H1 (cell line): ENCODE measurements around the gene KLHDC8A. TPM values are rescaled to one million over a fixed set of nuclear protein-coding genes. Genes with fewer than 3 reads are reported as not detected.

Source experiments
- CTCF ChIA-PET: fragments of 300-600 bp; sonication (Branson Sonifier 250); formaldehyde crosslinking; loops from one replicate; lab custom pipeline; 2021; ENCODE audit not compliant: partially characterized antibody; lab: Charles Lee
- POLR2A ChIA-PET: fragments of 300-600 bp; sonication (Branson Sonifier 250); formaldehyde crosslinking; loops from one replicate; lab custom pipeline; 2021; ENCODE audit warnings: inconsistent platforms; ENCODE audit not compliant: partially characterized antibody; lab: Charles Lee
- DNase-seq, 2 experiments: peaks; one replicate each; pipeline versions ENCODE4 v3.0.0 to v3.0.0-alpha.2; 2010 to 2022; ENCODE audit warnings: low spot score in 2 of 2, low read depth in 1 of 2, mixed read lengths in 1 of 2
- FAIRE-seq: peaks from 2 replicates; lab custom pipeline; 2011; peaks lifted over from hg19 to GRCh38; lab: Jason Lieb, UNC
- H2AFZ ChIP-seq: 2 replicates; pipeline ENCODE4 v1.8.1; 2012; ENCODE audit warnings: low read length, inconsistent platforms
- H2AK5ac ChIP-seq: 2 replicates; pipeline ENCODE4 v1.6.1; 2013; ENCODE audit warnings: low read depth, low read length
- H2BK120ac ChIP-seq: replicated peaks from 2 replicates; pipeline ENCODE3; 2013; ENCODE audit warnings: low read depth, low read length, inconsistent platforms
- H2BK12ac ChIP-seq: 2 replicates; pipeline ENCODE4 v1.6.1; 2013; ENCODE audit warnings: low read depth, low read length
- H2BK15ac ChIP-seq: 2 replicates; pipeline ENCODE4 v1.6.1; 2013; ENCODE audit warnings: low read length
- H2BK20ac ChIP-seq: 2 replicates; pipeline ENCODE4 v1.6.1; 2013; ENCODE audit warnings: low read length
- H2BK5ac ChIP-seq: 2 replicates; pipeline ENCODE4 v1.6.1; 2013; ENCODE audit warnings: low read depth, low read length
- H3K14ac ChIP-seq: 2 replicates; pipeline ENCODE4 v1.6.1; 2013; ENCODE audit warnings: inconsistent platforms; ENCODE audit not compliant: insufficient read length
- H3K18ac ChIP-seq: 2 replicates; pipeline ENCODE4 v1.6.1; 2013; ENCODE audit warnings: low read length; ENCODE audit errors: extremely low read depth
- H3K23ac ChIP-seq: 2 replicates; pipeline ENCODE4 v1.6.1; 2013; ENCODE audit warnings: inconsistent platforms; ENCODE audit not compliant: insufficient read length
- H3K23me2 ChIP-seq: 2 replicates; pipeline ENCODE4 v1.6.1; 2013; ENCODE audit warnings: low read depth, low read length
- H3K27ac ChIP-seq: 2 replicates; pipeline ENCODE4 v1.6.1; 2011; ENCODE audit warnings: low read depth, low read length, inconsistent platforms
- H3K27me3 ChIP-seq, 4 experiments: replicated peaks in 1 of 4; 1 replicate in 1 of 4; 2 replicates in 3 of 4; pipeline versions ENCODE4 v1.6.1 to v1.8.1; 2011 to 2013; ENCODE audit warnings: low read length in 3 of 4, mild to moderate bottlenecking in 3 of 4, inconsistent platforms in 2 of 4, mixed read lengths in 2 of 4, moderate library complexity in 1 of 4; ENCODE audit not compliant: control insufficient read depth in 3 of 4, insufficient read depth in 3 of 4; ENCODE audit errors: extremely low read depth in 1 of 4
- H3K36me3 ChIP-seq, 4 experiments: 2 replicates each; pipeline versions ENCODE4 v1.6.1 to v1.8.1; 2011 to 2013; ENCODE audit warnings: mild to moderate bottlenecking in 4 of 4, low read length in 3 of 4, moderate library complexity in 2 of 4, control low read depth in 1 of 4, inconsistent platforms in 1 of 4; ENCODE audit not compliant: insufficient read depth in 4 of 4, control insufficient read depth in 2 of 4
- H3K4ac ChIP-seq: replicated peaks from 2 replicates; pipeline ENCODE3; 2013; ENCODE audit warnings: low read length, low read depth, mixed read lengths, inconsistent platforms; ENCODE audit not compliant: insufficient read length
- H3K4me1 ChIP-seq, 4 experiments: replicated peaks in 1 of 4; 1 replicate in 1 of 4; 2 replicates in 3 of 4; pipeline versions ENCODE4 v1.6.1 to v1.8.1; 2011 to 2013; ENCODE audit warnings: low read length in 3 of 4, inconsistent platforms in 2 of 4, mixed read lengths in 1 of 4; ENCODE audit not compliant: insufficient read depth in 4 of 4, control insufficient read depth in 3 of 4
- H3K4me2 ChIP-seq, 2 experiments: 2 replicates each; pipeline versions ENCODE4 v1.6.1 to v1.8.1; 2011 to 2013; ENCODE audit warnings: low read depth in 2 of 2, low read length in 2 of 2, control low read depth in 1 of 2, inconsistent platforms in 1 of 2, mild to moderate bottlenecking in 1 of 2; ENCODE audit not compliant: insufficient read depth in 1 of 2
- H3K4me3 ChIP-seq, 4 experiments: fragments of 200-600, 300-600 bp in 1 of 4; sonication (generic), shearing (Covaris generic), sonication (Bioruptor Twin) in 1 of 4; 2 replicates each; pipeline versions ENCODE4 v1.5.1 to v1.8.1; 2011 to 2016; ENCODE audit warnings: low read length in 4 of 4, low read depth in 3 of 4, control low read depth in 2 of 4, inconsistent platforms in 2 of 4, mild to moderate bottlenecking in 2 of 4, mixed read lengths in 1 of 4, moderate library complexity in 1 of 4; ENCODE audit not compliant: insufficient read depth in 2 of 4; ENCODE audit errors: extremely low read depth in 1 of 4
- H3K56ac ChIP-seq: replicated peaks from 2 replicates; pipeline ENCODE3; 2013; ENCODE audit warnings: low read depth, mild to moderate bottlenecking, mixed read lengths, low read length, inconsistent platforms; ENCODE audit not compliant: insufficient read length
- H3K79me1 ChIP-seq: 2 replicates; pipeline ENCODE4 v1.6.1; 2013; ENCODE audit warnings: low read depth, low read length, control low read depth
- H3K79me2 ChIP-seq, 2 experiments: 2 replicates each; pipeline versions ENCODE4 v1.6.1 to v1.8.1; 2012 to 2013; ENCODE audit warnings: low read length in 2 of 2, mild to moderate bottlenecking in 2 of 2, inconsistent platforms in 1 of 2; ENCODE audit not compliant: insufficient read depth in 2 of 2, control insufficient read depth in 1 of 2
- H3K9ac ChIP-seq, 4 experiments: replicated peaks in 1 of 4; 1 replicate in 1 of 4; 2 replicates in 3 of 4; pipeline versions ENCODE4 v1.6.1 to v1.8.1; 2011 to 2013; ENCODE audit warnings: low read depth in 3 of 4, low read length in 3 of 4, control low read depth in 2 of 4, mild to moderate bottlenecking in 2 of 4, moderate library complexity in 2 of 4, inconsistent platforms in 1 of 4; ENCODE audit errors: extremely low read depth in 1 of 4
- H3K9me3 ChIP-seq, 2 experiments: 2 replicates each; pipeline versions ENCODE4 v1.6.1 to v1.8.1; 2012 to 2013; ENCODE audit warnings: mild to moderate bottlenecking in 2 of 2, moderate library complexity in 2 of 2, control low read depth in 1 of 2, inconsistent platforms in 1 of 2, low read depth in 1 of 2, low read length in 1 of 2, mixed read lengths in 1 of 2; ENCODE audit not compliant: insufficient read depth in 2 of 2
- H4K20me1 ChIP-seq, 2 experiments: replicated peaks in 1 of 2; 2 replicates each; pipeline versions ENCODE3 to v1.8.1; 2011 to 2013; ENCODE audit warnings: inconsistent platforms in 2 of 2, low read length in 2 of 2, mild to moderate bottlenecking in 1 of 2; ENCODE audit not compliant: insufficient read depth in 2 of 2, control insufficient read depth in 1 of 2
- H4K5ac ChIP-seq: 2 replicates; pipeline ENCODE4 v1.6.1; 2013; ENCODE audit warnings: low read length, low read depth, mixed read lengths, inconsistent platforms; ENCODE audit not compliant: insufficient read length
- H4K8ac ChIP-seq: 2 replicates; pipeline ENCODE4 v1.8.0; 2013; ENCODE audit warnings: mild to moderate bottlenecking, moderate library complexity, low read length, inconsistent platforms; ENCODE audit not compliant: insufficient read depth; ENCODE audit errors: extremely low read depth
- H4K91ac ChIP-seq: replicated peaks from 2 replicates; pipeline ENCODE3; 2013; ENCODE audit warnings: low read length, mixed read lengths, inconsistent platforms; ENCODE audit not compliant: insufficient read length
- BACH1 ChIP-seq: IDR thresholded peaks from 2 replicates; pipeline ENCODE4 v1.6.1; 2012; ENCODE audit warnings: low read length, improper control_type of control experiment
- BCL11A ChIP-seq, 2 experiments: IDR thresholded peaks; one replicate each; pipeline ENCODE4 v1.6.1; 2011; ENCODE audit warnings: low read depth in 2 of 2, low read length in 2 of 2, mild to moderate bottlenecking in 2 of 2
- CTCF ChIP-seq, 3 experiments: IDR thresholded peaks; 1 replicate in 2 of 3; 2 replicates in 1 of 3; pipeline versions ENCODE4 v1.5.1 to v1.6.1; 2011; ENCODE audit warnings: low read length in 3 of 3, mild to moderate bottlenecking in 3 of 3, inconsistent platforms in 2 of 3, low read depth in 1 of 3, moderate library complexity in 1 of 3; ENCODE audit not compliant: insufficient read depth in 1 of 3; ENCODE audit errors: control extremely low read depth in 1 of 3
- MAFK ChIP-seq: IDR thresholded peaks from 2 replicates; pipeline ENCODE4 v1.6.1; 2012; ENCODE audit warnings: low read depth, mild to moderate bottlenecking, improper control_type of control experiment, low read length
- NRF1 ChIP-seq: IDR thresholded peaks from 2 replicates; pipeline ENCODE4 v1.6.1; 2011; ENCODE audit warnings: mild to moderate bottlenecking, low read depth, low read length, improper control_type of control experiment
- RAD21 ChIP-seq, 2 experiments: IDR thresholded peaks in 1 of 2; conservative IDR thresholded peaks in 1 of 2; 2 replicates each; pipeline ENCODE4 v1.6.1; 2011; ENCODE audit warnings: low read depth in 2 of 2, low read length in 2 of 2, improper control_type of control experiment in 1 of 2, inconsistent platforms in 1 of 2, mild to moderate bottlenecking in 1 of 2, moderate library complexity in 1 of 2
- SAP30 ChIP-seq: fragments of 300-600 bp; sonication (generic); IDR thresholded peaks from 2 replicates; pipeline ENCODE4 v1.7.1; 2012; ENCODE audit warnings: low read length, moderate library complexity, mild to moderate bottlenecking, inconsistent platforms; ENCODE audit not compliant: insufficient read depth, insufficient replicate concordance
- SRF ChIP-seq: IDR thresholded peaks from 2 replicates; pipeline ENCODE4 v1.6.1; 2011; ENCODE audit warnings: mild to moderate bottlenecking, low read depth, low read length, moderate library complexity
- USF2 ChIP-seq: IDR thresholded peaks from 2 replicates; pipeline ENCODE4 v1.6.1; 2011; ENCODE audit warnings: low read length, improper control_type of control experiment
- WGBS, 2 experiments: shearing (Covaris generic) in 1 of 2; methylation state at CpG; one replicate each; pipeline versions ENCODE4 v1.1.6 to v1.1.7; 2013 to 2015; ENCODE audit warnings: low lambda C conversion rate in 2 of 2, mixed read lengths in 2 of 2, inconsistent platforms in 1 of 2, low coverage in 1 of 2, missing lambda C conversion rate in 1 of 2; ENCODE audit not compliant: insufficient replicate concordance in 2 of 2, insufficient coverage in 1 of 2, insufficient read length in 1 of 2; ENCODE audit errors: extremely low coverage in 1 of 2, missing lambda C conversion rate in 1 of 2; 5-methylcytosine and 5-hydroxymethylcytosine counted together
- polyA plus RNA-seq, 7 experiments: library from polyadenylated mRNA; depleted of rRNA in 3 of 7; stranded (reverse) in 5 of 7; unstranded in 2 of 7; fragments of >200 nt in 5 of 7; fragments of 200-250 nt in 2 of 7; gene quantifications; 1 replicate in 5 of 7; 2 replicates in 1 of 7; 4 replicates in 1 of 7; pipeline versions ENCODE4 v1.2.1 to v1.2.3, GENCODE V29; 2011 to 2013; ENCODE audit warnings: missing spikeins in 2 of 7, mixed read lengths in 2 of 7
- total RNA-seq: library from RNA; stranded (reverse); fragmentation: NEBNext Ultra II Directional; extraction: Animal tissue kit (Norgen Biotek cat#: 25700); gene quantifications from 2 replicates; pipeline ENCODE4 v1.2.1, GENCODE V29; 2021

KLHDC8A gene
- total and polyA plus RNA-seq, 2 of the 8 experiments (the other 6 are each of a cell fraction or from before 2014, with no cell fraction given): 1.9 to 3.4 TPM

GRCh38 chr1:205287076-205287475 is 69.6 kb downstream of the KLHDC8A start:
- H3K14ac ChIP-seq: no peak overlapping the region
- WGBS, 2 experiments: 94% methylated on average over 3 of the region's 3 CpGs; no CpG with 5 or more reads in 1 of the 2 experiments
- H2BK12ac ChIP-seq: peak overlapping the region; percentile 86; the same call in 1 of the 2 replicates
- H3K79me1 ChIP-seq: no peaks in the 10 kb centered on the region
- no peaks in the 10 kb centered on the region for H3K79me2 ChIP-seq
- no peaks in the 10 kb centered on the region for H3K9me3 ChIP-seq
- H3K56ac ChIP-seq: no peak overlapping the region
- no peak overlapping the region for H2BK120ac ChIP-seq
- peak overlapping the region; percentile 63 for H4K91ac ChIP-seq
- H3K4me2 ChIP-seq: no peak overlapping the region
- H3K23me2 ChIP-seq: no peaks in the 10 kb centered on the region
- H2BK5ac ChIP-seq: peak overlapping the region; percentile 66; the same call in 1 of the 2 replicates
- H3K4ac ChIP-seq: no peak overlapping the region
- H3K27me3 ChIP-seq: no peaks in the 10 kb centered on the region; a peak in 1 of 7 replicates
- CTCF ChIA-PET: interaction anchor here (1.0 to 42.6 kb wide), 5 partner anchors 12 to 80 kb away, joined by 3 to 2424 read pairs (median 12); partner anchors contain the start of genes KLHDC8A and NUAK2
- H2BK15ac ChIP-seq: 0 out of 2 replicates have a peak overlapping the region, but pooled peaks have one; percentile 76
- H4K5ac ChIP-seq: no peak overlapping the region
- peak overlapping the region; percentile 26; the same call in 1 of the 2 replicates for H2AK5ac ChIP-seq
- peak overlapping the region; percentile 84; the same call in 1 of the 2 replicates for H2BK20ac ChIP-seq
- FAIRE-seq (no peak), DNase-seq (no peak)
- H3K36me3 ChIP-seq: no peaks in the 10 kb centered on the region
- H3K4me1 ChIP-seq: peaks cover 9 to 26% (median 18%) of the 10 kb centered on the region in 4 experiments
- no peak overlapping the region for H3K23ac ChIP-seq
- POLR2A ChIA-PET: interaction anchor here (0.8 to 2.7 kb wide), 6 partner anchors 10 to 72 kb away, joined by 3 to 10 read pairs (median 6); no protein-coding TSS in a partner anchor
- H3K9ac ChIP-seq: no peak overlapping the region
- no peak overlapping the region for H3K4me3 ChIP-seq
- no peaks in the 10 kb centered on the region for H4K20me1 ChIP-seq
- 0 out of 2 replicates have a peak overlapping the region, but pooled peaks have one; percentile 62 for H3K18ac ChIP-seq
- H3K27ac ChIP-seq: no peak overlapping the region
- H4K8ac ChIP-seq: no peak overlapping the region
- H2AFZ ChIP-seq: no peak overlapping the region
- TF ChIP-seq SRF (no peak), RAD21 (IDR thresholded peaks at IDR 0.05 in 1 of 2, conservative IDR thresholded peaks at IDR 0.05 in 1 of 2; ENCODE audit: low read depth in 2 of 2, low read length in 2 of 2) (no peak), MAFK (no peak), SAP30 (no peak), BACH1 (no peak), CTCF (IDR thresholded peaks at IDR 0.05; ENCODE audit: control extremely low read depth in 1 of 3, insufficient read depth in 1 of 3, low read depth in 1 of 3, low read length in 3 of 3) (no peak), USF2 (no peak), BCL11A (IDR thresholded peaks at IDR 0.05; ENCODE audit: low read depth in 2 of 2, low read length in 2 of 2) (no peak), NRF1 (no peak)
